Esophagus squamous epithelium (tissue), 4 donors: ENCODE results near the gene CCL1.

ENCODE experiments used
- CTCF ChIP-seq, 6 experiments: fragments of 450-650 bp in 4 of 6; fragments of 200-600 bp in 2 of 6; sonication (generic) in 2 of 6; IDR thresholded peaks; one replicate each; pipeline ENCODE4 v1.5.1; 2016 to 2019; ENCODE audit warnings: antibody characterized with exemption in 6 of 6, mild to moderate bottlenecking in 4 of 6, moderate library complexity in 4 of 6
- POLR2A ChIP-seq, 4 donors: fragments of 450-650 bp; IDR thresholded peaks; one replicate each; pipeline ENCODE4 v1.6.1; 2017; ENCODE audit warnings: antibody characterized with exemption in 4 of 4, mild to moderate bottlenecking in 4 of 4, moderate library complexity in 3 of 4

- TF ChIP-seq POLR2A (IDR thresholded peaks at IDR 0.05) (no peak), CTCF (IDR thresholded peaks at IDR 0.05) (no peak)
Measured at GRCh38 chr17:34365340-34365739, 2.3 kb upstream of the CCL1 start.
